ENCODE results near the gene ACAD9.

ACAD9 gene

DNA sequence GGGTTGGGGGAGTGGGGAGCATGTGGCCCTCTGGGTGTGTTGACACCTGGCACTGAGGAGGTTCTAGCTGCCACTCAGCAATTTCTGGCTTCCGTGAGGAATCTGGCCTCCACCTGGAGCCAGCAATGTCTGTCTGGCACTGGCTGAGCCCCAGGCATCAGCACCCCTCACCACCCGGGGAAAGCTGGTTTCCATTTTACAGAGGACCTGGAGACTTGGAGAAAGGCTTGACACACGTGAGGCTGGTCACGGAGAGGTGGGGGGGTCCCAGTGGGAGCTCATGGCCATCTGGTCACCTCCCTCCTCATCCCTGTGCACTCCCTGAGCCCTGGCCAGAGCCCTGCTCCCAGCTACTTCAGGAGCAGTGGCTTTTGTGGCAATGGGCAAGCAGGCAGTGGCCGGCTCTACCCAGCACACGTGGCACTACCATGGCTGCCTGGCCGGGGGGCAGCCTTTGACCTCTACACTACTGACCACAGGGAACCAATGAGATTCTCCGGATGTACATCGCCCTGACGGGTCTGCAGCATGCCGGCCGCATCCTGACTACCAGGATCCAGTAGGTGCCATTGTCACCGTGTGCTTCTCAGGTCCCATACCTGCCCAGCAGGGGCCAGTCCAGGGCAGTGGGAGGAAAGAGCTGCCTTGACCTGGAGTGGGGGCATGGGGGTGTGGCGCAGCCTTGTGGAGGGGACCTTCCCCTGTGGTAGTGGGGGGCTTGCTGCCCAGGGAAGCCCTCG, 28.5 kb downstream of the ACAD9 start:
- H2AFZ ChIP-seq (ENCODE audit: low read length): no peak overlapping the region
- H3K79me2 ChIP-seq (ENCODE audit: insufficient read depth, low read length): no peaks in the 10 kb centered on the region
- TF ChIP-seq, protein P1, sequence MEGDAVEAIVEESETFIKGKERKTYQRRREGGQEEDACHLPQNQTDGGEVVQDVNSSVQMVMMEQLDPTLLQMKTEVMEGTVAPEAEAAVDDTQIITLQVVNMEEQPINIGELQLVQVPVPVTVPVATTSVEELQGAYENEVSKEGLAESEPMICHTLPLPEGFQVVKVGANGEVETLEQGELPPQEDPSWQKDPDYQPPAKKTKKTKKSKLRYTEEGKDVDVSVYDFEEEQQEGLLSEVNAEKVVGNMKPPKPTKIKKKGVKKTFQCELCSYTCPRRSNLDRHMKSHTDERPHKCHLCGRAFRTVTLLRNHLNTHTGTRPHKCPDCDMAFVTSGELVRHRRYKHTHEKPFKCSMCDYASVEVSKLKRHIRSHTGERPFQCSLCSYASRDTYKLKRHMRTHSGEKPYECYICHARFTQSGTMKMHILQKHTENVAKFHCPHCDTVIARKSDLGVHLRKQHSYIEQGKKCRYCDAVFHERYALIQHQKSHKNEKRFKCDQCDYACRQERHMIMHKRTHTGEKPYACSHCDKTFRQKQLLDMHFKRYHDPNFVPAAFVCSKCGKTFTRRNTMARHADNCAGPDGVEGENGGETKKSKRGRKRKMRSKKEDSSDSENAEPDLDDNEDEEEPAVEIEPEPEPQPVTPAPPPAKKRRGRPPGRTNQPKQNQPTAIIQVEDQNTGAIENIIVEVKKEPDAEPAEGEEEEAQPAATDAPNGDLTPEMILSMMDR (IDR thresholded peaks at IDR 0.05; ENCODE audit: low read length): no peak
- no peak for TF ChIP-seq EZH2 (IDR thresholded peaks at IDR 0.05; ENCODE audit: borderline replicate concordance, low read length)
- no peaks in the 10 kb centered on the region for H3K9me2 ChIP-seq (ENCODE audit: low read depth, low read length)
- no peak overlapping the region for H3K4me2 ChIP-seq (ENCODE audit: low read length)
- no peaks in the 10 kb centered on the region for H4K20me1 ChIP-seq (ENCODE audit: insufficient read depth, low read length)
- no peaks in the 10 kb centered on the region for H3F3A ChIP-seq (ENCODE audit: insufficient read depth, low read length)
- no peak overlapping the region for H3K4me3 ChIP-seq (ENCODE audit: low read depth, low read length, poor library complexity, severe bottlenecking)
- H3K27ac ChIP-seq (ENCODE audit: low read depth, low read length, poor library complexity, severe bottlenecking): no peak overlapping the region
- no peaks in the 10 kb centered on the region for H3K27me3 ChIP-seq (ENCODE audit: insufficient read depth, low read length)
- H3K9ac ChIP-seq (ENCODE audit: low read length): no peak overlapping the region
- no peaks in the 10 kb centered on the region for H3K4me1 ChIP-seq (ENCODE audit: insufficient read depth, low read length, severe bottlenecking)
- H3K36me3 ChIP-seq (ENCODE audit: insufficient read depth, low read length): peaks cover 100% of the 10 kb centered on the region
- no peaks in the 10 kb centered on the region for H3K9me3 ChIP-seq (ENCODE audit: low read length)

GRCh38 chr3:128908951-128909350, 29.5 kb downstream of the ACAD9 start:
- no peaks in the 10 kb centered on the region for H3K9me2 ChIP-seq (ENCODE audit: low read depth, low read length)
- H3K9me3 ChIP-seq (ENCODE audit: low read length): no peaks in the 10 kb centered on the region
- peaks cover 100% of the 10 kb centered on the region for H3K36me3 ChIP-seq (ENCODE audit: insufficient read depth, low read length)
- no peak overlapping the region for H2AFZ ChIP-seq (ENCODE audit: low read length)
- no peaks in the 10 kb centered on the region for H4K20me1 ChIP-seq (ENCODE audit: insufficient read depth, low read length)
- H3K27ac ChIP-seq (ENCODE audit: low read depth, low read length, poor library complexity, severe bottlenecking): no peak overlapping the region
- TF ChIP-seq EZH2 (IDR thresholded peaks at IDR 0.05; ENCODE audit: borderline replicate concordance, low read length): no peak
- TF ChIP-seq, protein P1 (IDR thresholded peaks at IDR 0.05; ENCODE audit: low read length): no peak
- no peaks in the 10 kb centered on the region for H3K79me2 ChIP-seq (ENCODE audit: insufficient read depth, low read length)
- H3K4me2 ChIP-seq (ENCODE audit: low read length): no peak overlapping the region
- no peaks in the 10 kb centered on the region for H3K4me1 ChIP-seq (ENCODE audit: insufficient read depth, low read length, severe bottlenecking)
- no peaks in the 10 kb centered on the region for H3F3A ChIP-seq (ENCODE audit: insufficient read depth, low read length)
- no peaks in the 10 kb centered on the region for H3K27me3 ChIP-seq (ENCODE audit: insufficient read depth, low read length)
- no peak overlapping the region for H3K9ac ChIP-seq (ENCODE audit: low read length)
- H3K4me3 ChIP-seq (ENCODE audit: low read depth, low read length, poor library complexity, severe bottlenecking): no peak overlapping the region

DNA sequence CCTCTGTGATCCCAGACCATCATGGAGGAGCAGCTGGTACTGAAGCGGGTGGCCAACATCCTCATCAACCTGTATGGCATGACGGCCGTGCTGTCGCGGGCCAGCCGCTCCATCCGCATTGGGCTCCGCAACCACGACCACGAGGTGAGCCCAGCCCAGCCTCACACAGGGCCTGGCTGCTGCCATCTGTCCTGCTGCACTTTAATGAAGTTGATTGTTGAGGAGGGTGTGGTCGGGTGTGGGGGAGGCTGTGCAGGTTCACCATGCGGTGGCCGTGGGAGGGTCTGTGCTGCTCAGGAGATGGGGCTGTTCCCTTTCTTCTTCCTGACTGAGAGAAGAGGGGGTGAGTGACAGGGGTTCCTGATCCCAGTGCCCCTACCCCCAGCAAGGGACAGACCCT, 30.6 kb downstream of the ACAD9 start:
- no peaks in the 10 kb centered on the region for H3K9me3 ChIP-seq (ENCODE audit: low read length)
- H3K9ac ChIP-seq (ENCODE audit: low read length): no peak overlapping the region
- no peak overlapping the region for H2AFZ ChIP-seq (ENCODE audit: low read length)
- TF ChIP-seq, protein P1 (IDR thresholded peaks at IDR 0.05; ENCODE audit: low read length): no peak
- no peak for TF ChIP-seq EZH2 (IDR thresholded peaks at IDR 0.05; ENCODE audit: borderline replicate concordance, low read length)
- H4K20me1 ChIP-seq (ENCODE audit: insufficient read depth, low read length): no peaks in the 10 kb centered on the region
- no peak overlapping the region for H3K27ac ChIP-seq (ENCODE audit: low read depth, low read length, poor library complexity, severe bottlenecking)
- no peaks in the 10 kb centered on the region for H3F3A ChIP-seq (ENCODE audit: insufficient read depth, low read length)
- H3K4me3 ChIP-seq (ENCODE audit: low read depth, low read length, poor library complexity, severe bottlenecking): no peak overlapping the region
- no peak overlapping the region for H3K4me2 ChIP-seq (ENCODE audit: low read length)
- H3K27me3 ChIP-seq (ENCODE audit: insufficient read depth, low read length): no peaks in the 10 kb centered on the region
- no peaks in the 10 kb centered on the region for H3K79me2 ChIP-seq (ENCODE audit: insufficient read depth, low read length)
- H3K4me1 ChIP-seq (ENCODE audit: insufficient read depth, low read length, severe bottlenecking): no peaks in the 10 kb centered on the region
- no peaks in the 10 kb centered on the region for H3K9me2 ChIP-seq (ENCODE audit: low read depth, low read length)
- H3K36me3 ChIP-seq (ENCODE audit: insufficient read depth, low read length): peaks cover 100% of the 10 kb centered on the region
